OCI-LY7 (cell line): Measurements from ENCODE around the gene INTS1.

Source experiments
- EZH2phosphoT487 ChIP-seq: fragments of 200-600 bp; sonication (generic); IDR thresholded peaks from 2 replicates; pipeline ENCODE4 v1.6.1; 2018; ENCODE audit warnings: low read depth, borderline replicate concordance, mild to moderate bottlenecking, mixed run types, antibody characterized with exemption, low read length, moderate library complexity, mixed read lengths
- TF ChIP-seq, protein P1 (sequence below): fragments of 200-600 bp; sonication (generic); conservative IDR thresholded peaks from 2 replicates; pipeline ENCODE4 v1.5.1; 2014; ENCODE audit warnings: mild to moderate bottlenecking, antibody characterized with exemption, low read length, moderate library complexity, mixed read lengths

- TF ChIP-seq, protein P1, sequence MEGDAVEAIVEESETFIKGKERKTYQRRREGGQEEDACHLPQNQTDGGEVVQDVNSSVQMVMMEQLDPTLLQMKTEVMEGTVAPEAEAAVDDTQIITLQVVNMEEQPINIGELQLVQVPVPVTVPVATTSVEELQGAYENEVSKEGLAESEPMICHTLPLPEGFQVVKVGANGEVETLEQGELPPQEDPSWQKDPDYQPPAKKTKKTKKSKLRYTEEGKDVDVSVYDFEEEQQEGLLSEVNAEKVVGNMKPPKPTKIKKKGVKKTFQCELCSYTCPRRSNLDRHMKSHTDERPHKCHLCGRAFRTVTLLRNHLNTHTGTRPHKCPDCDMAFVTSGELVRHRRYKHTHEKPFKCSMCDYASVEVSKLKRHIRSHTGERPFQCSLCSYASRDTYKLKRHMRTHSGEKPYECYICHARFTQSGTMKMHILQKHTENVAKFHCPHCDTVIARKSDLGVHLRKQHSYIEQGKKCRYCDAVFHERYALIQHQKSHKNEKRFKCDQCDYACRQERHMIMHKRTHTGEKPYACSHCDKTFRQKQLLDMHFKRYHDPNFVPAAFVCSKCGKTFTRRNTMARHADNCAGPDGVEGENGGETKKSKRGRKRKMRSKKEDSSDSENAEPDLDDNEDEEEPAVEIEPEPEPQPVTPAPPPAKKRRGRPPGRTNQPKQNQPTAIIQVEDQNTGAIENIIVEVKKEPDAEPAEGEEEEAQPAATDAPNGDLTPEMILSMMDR = no peak
- no peak for TF ChIP-seq EZH2phosphoT487
Measured at GRCh38 chr7:1475991-1476390, 28.2 kb downstream of the INTS1 start.
